ENCODE measurements around the gene CRLF2.
A peak's percentile ranks its signal among the peaks of the same experiment; 100 is the strongest.

Gene CRLF2

DNA sequence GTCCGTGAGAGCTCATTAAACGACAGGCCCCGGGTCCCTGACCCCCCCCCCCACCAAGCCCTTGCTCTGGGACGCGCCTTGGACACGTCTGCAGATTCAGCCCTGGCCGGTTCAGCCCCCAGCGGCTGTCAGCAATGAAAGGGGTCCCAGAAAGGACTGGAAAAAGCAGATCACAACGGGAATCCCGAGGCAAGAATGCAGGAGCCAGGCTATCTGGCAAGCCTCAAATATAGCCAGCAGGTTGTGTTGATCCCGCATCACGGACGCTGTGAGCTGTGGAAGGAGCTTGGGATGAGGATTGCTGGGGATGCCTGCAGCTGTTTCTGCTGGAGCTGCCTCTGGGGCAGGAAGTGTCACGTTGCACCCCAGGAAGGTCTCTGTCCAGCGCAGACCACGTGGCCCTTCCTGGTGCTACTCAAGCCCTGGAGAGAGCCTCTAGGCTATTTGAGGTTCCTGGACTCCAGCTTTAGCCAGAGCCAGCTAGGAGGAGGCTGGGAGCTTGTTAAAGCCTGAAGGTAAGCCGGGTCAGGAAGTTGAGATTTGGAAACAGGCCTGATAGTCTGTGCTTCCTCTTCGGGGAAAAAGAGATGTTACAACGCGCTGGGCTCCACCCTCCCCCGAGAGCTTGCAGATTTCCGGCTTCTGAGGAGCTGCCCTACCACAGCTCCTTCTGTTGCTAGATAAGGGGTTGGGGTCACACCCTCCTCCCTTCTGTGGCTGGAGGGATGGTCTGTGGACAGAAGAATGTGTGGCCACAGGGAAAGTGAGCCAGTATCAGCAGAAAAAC, 36.8 kb upstream of the CRLF2 start:
- H3K4me1 ChIP-seq (ENCODE audit: insufficient read depth, low read length, poor library complexity, severe bottlenecking), result peaks cover 11% of the 10 kb centered on the region
- no peaks in the 10 kb centered on the region for H3K9me2 ChIP-seq (replicated peaks; ENCODE audit: low read depth, low read length)
- peak overlapping the region; percentile 67 for H3K4me3 ChIP-seq (ENCODE audit: low read length, poor library complexity, severe bottlenecking)
- H3F3A ChIP-seq (ENCODE audit: low read depth), result 0 out of 2 replicates have a peak, but pooled peaks cover 2% of the 10 kb centered on the region
- no peaks in the 10 kb centered on the region for H3K27me3 ChIP-seq (ENCODE audit: insufficient read depth, low read length, poor library complexity, severe bottlenecking)
- H3K9me3 ChIP-seq (ENCODE audit: insufficient read depth, low read depth, low read length), result no peaks in the 10 kb centered on the region
- H2AFZ ChIP-seq (ENCODE audit: low read length), result 0 out of 2 replicates have a peak overlapping the region, but pooled peaks have one; percentile 41
- H3K79me2 ChIP-seq (ENCODE audit: insufficient read depth, low read length), result no peaks in the 10 kb centered on the region
- no peaks in the 10 kb centered on the region for H3K36me3 ChIP-seq (ENCODE audit: insufficient read depth, low read length)
- no peaks in the 10 kb centered on the region for H4K20me1 ChIP-seq (ENCODE audit: insufficient read depth, low read length, poor library complexity, severe bottlenecking)
- H3K9ac ChIP-seq (ENCODE audit: low read depth, low read length, poor library complexity, severe bottlenecking), result peak overlapping the region; percentile 73
- H3K4me2 ChIP-seq (ENCODE audit: low read depth, low read length, poor library complexity, severe bottlenecking), result peak overlapping the region; percentile 71
- no peak for TF ChIP-seq EZH2phosphoT487 (IDR thresholded peaks at IDR 0.05; ENCODE audit: borderline replicate concordance)
- TF ChIP-seq, protein P1, sequence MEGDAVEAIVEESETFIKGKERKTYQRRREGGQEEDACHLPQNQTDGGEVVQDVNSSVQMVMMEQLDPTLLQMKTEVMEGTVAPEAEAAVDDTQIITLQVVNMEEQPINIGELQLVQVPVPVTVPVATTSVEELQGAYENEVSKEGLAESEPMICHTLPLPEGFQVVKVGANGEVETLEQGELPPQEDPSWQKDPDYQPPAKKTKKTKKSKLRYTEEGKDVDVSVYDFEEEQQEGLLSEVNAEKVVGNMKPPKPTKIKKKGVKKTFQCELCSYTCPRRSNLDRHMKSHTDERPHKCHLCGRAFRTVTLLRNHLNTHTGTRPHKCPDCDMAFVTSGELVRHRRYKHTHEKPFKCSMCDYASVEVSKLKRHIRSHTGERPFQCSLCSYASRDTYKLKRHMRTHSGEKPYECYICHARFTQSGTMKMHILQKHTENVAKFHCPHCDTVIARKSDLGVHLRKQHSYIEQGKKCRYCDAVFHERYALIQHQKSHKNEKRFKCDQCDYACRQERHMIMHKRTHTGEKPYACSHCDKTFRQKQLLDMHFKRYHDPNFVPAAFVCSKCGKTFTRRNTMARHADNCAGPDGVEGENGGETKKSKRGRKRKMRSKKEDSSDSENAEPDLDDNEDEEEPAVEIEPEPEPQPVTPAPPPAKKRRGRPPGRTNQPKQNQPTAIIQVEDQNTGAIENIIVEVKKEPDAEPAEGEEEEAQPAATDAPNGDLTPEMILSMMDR (conservative IDR thresholded peaks at IDR 0.05; ENCODE audit: low read length), result no peak

DNA sequence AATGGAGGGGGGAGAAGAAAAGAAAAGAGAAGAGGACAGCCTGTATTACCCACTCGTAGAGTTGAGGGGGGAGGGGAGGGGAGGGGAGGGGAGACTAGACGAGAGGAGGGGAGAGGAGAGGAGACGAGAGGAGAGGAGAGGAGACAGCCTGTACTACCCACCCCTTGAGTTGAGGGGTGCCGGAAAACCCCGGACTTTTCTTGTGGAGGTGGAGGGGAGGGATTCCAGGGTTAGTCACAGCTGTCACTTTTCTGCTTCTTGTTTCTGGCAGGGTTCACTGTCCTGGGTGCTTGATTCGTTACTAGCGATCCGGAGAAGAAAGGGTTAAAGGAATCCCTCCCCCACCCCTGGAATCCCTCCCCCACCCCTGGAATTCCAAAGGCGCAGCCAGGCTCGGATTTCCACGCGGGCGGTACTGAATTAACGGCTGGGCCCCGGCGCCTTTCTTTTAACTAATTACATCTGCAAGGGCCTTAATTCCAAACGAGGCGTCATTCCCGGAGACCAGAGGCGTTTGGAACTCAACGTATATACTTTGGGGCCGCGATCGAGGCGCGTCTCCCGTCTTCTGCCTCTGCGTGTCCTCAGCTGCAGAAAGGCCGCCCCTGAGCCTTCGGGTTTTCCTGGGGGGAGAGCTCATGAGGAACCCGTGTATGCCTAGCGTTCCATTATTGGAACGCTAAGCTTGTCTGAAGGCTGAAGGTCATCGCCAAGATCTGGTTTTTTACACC, 36.0 kb upstream of the CRLF2 start:
- no peaks in the 10 kb centered on the region for H3K9me3 ChIP-seq (ENCODE audit: insufficient read depth, low read depth, low read length)
- H3K79me2 ChIP-seq (ENCODE audit: insufficient read depth, low read length), result no peaks in the 10 kb centered on the region
- no peaks in the 10 kb centered on the region for H3K36me3 ChIP-seq (ENCODE audit: insufficient read depth, low read length)
- TF ChIP-seq, protein P1 (conservative IDR thresholded peaks at IDR 0.05; ENCODE audit: low read length), result no peak
- no peak for TF ChIP-seq EZH2phosphoT487 (IDR thresholded peaks at IDR 0.05; ENCODE audit: borderline replicate concordance)
- no peaks in the 10 kb centered on the region for H3K9me2 ChIP-seq (replicated peaks; ENCODE audit: low read depth, low read length)
- peak overlapping the region; percentile 67 for H3K4me3 ChIP-seq (ENCODE audit: low read length, poor library complexity, severe bottlenecking)
- H3K4me2 ChIP-seq (ENCODE audit: low read depth, low read length, poor library complexity, severe bottlenecking), result peak overlapping the region; percentile 71
- H4K20me1 ChIP-seq (ENCODE audit: insufficient read depth, low read length, poor library complexity, severe bottlenecking), result no peaks in the 10 kb centered on the region
- H3K9ac ChIP-seq (ENCODE audit: low read depth, low read length, poor library complexity, severe bottlenecking), result peak overlapping the region; percentile 73
- 0 out of 2 replicates have a peak, but pooled peaks cover 2% of the 10 kb centered on the region for H3F3A ChIP-seq (ENCODE audit: low read depth)
- no peak overlapping the region for H2AFZ ChIP-seq (ENCODE audit: low read length)
- H3K27me3 ChIP-seq (ENCODE audit: insufficient read depth, low read length, poor library complexity, severe bottlenecking), result no peaks in the 10 kb centered on the region
- peaks cover 16% of the 10 kb centered on the region for H3K4me1 ChIP-seq (ENCODE audit: insufficient read depth, low read length, poor library complexity, severe bottlenecking)

DNA sequence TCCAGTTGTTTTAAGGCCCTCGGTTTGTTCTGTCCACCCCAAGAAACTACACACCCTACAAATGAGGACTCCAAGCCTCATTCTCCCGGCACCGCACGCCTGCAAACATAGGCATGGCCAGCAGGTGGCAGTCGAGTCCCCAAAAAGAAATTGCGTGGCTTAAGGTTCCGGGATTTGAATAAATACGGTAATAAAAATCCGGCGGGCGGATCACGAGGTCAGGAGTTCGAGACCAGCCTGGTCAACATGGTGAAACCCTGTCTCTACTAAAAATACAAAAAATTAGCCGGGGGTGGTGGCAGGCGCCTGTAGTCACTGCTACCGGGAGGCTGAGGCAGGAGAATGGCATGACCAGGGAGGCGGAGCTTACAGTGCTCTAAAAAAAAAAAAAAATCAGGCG, 34.4 kb upstream of the CRLF2 start:
- Histone ChIP-seq H3F3A (ENCODE audit: low read depth) (0 out of 2 replicates have a peak, but pooled peaks cover 2% of the 10 kb centered on the region), H3K79me2 (ENCODE audit: insufficient read depth, low read length) (no peaks in the 10 kb centered on the region), H4K20me1 (ENCODE audit: insufficient read depth, low read length, poor library complexity, severe bottlenecking) (no peaks in the 10 kb centered on the region), H3K4me3 (ENCODE audit: low read length, poor library complexity, severe bottlenecking) (no peak overlapping the region), H3K4me2 (ENCODE audit: low read depth, low read length, poor library complexity, severe bottlenecking) (no peak overlapping the region), H3K9ac (ENCODE audit: low read depth, low read length, poor library complexity, severe bottlenecking) (no peak overlapping the region), H3K27me3 (ENCODE audit: insufficient read depth, low read length, poor library complexity, severe bottlenecking) (no peaks in the 10 kb centered on the region), H3K9me2 (replicated peaks; ENCODE audit: low read depth, low read length) (no peaks in the 10 kb centered on the region), H3K4me1 (ENCODE audit: insufficient read depth, low read length, poor library complexity, severe bottlenecking) (peaks cover 16% of the 10 kb centered on the region), H3K9me3 (ENCODE audit: insufficient read depth, low read depth, low read length) (no peaks in the 10 kb centered on the region), H3K36me3 (ENCODE audit: insufficient read depth, low read length) (no peaks in the 10 kb centered on the region), H2AFZ (ENCODE audit: low read length) (peak overlapping the region; percentile 64; the same call in 1 of the 2 replicates)
- TF ChIP-seq EZH2phosphoT487 (IDR thresholded peaks at IDR 0.05; ENCODE audit: borderline replicate concordance), result no peak
- TF ChIP-seq, protein P1 (conservative IDR thresholded peaks at IDR 0.05; ENCODE audit: low read length), result peak; percentile 67

Data from Loucy (cell line).